Activated CD4-positive, alpha-beta memory T cell treated with anti-CD3 and anti-CD28 coated beads for 36 hours (primary cell): Measurements from ENCODE around the gene SEL1L2. TPM values are rescaled to one million over a fixed set of nuclear protein-coding genes. Genes with fewer than 3 reads are reported as not detected.

ENCODE experiments used
- CTCF ChIA-PET: fragments of 350-600 bp; sonication (Branson Sonifier 250); formaldehyde crosslinking; loops from one replicate; lab custom pipeline; 2021; ENCODE audit warnings: antibody characterized with exemption, inconsistent platforms; lab: Charles Lee
- POLR2A ChIA-PET: fragments of 350-600 bp; sonication (Branson Sonifier 250); formaldehyde crosslinking; loops from one replicate; lab custom pipeline; 2021; ENCODE audit warnings: antibody characterized with exemption; lab: Charles Lee
- DNase-seq: peaks from one replicate; pipeline ENCODE4 v3.0.0-alpha.2; 2020
- H3K27ac Mint-ChIP-seq: one replicate; pipeline ENCODE4 v1.8.0; 2021; ENCODE audit warnings: mixed read lengths
- H3K27me3 Mint-ChIP-seq: one replicate; pipeline ENCODE4 v1.8.0; 2021; ENCODE audit warnings: mixed read lengths
- H3K36me3 Mint-ChIP-seq: one replicate; pipeline ENCODE4 v1.8.0; 2021; ENCODE audit warnings: mixed read lengths
- H3K4me1 Mint-ChIP-seq: one replicate; pipeline ENCODE4 v1.8.0; 2021; ENCODE audit warnings: low read depth, mixed read lengths
- H3K4me3 Mint-ChIP-seq: one replicate; pipeline ENCODE4 v1.8.0; 2021; ENCODE audit warnings: mild to moderate bottlenecking, mixed read lengths
- H3K9me3 Mint-ChIP-seq: one replicate; pipeline ENCODE4 v1.8.0; 2021; ENCODE audit warnings: mixed read lengths
- intact Hi-C: fragments of 100-400 bp; cut with micrococcal nuclease; formaldehyde crosslinking; loops from one replicate; pipeline ENCODE4 v1.15.1; 2023
- total RNA-seq, 2 experiments: library from RNA; stranded (reverse); gene quantifications; one replicate each; pipeline ENCODE4 v1.2.3, GENCODE V29; 2021

The SEL1L2 gene
- total RNA-seq, 2 experiments from 2014 or later = not detected

DNA sequence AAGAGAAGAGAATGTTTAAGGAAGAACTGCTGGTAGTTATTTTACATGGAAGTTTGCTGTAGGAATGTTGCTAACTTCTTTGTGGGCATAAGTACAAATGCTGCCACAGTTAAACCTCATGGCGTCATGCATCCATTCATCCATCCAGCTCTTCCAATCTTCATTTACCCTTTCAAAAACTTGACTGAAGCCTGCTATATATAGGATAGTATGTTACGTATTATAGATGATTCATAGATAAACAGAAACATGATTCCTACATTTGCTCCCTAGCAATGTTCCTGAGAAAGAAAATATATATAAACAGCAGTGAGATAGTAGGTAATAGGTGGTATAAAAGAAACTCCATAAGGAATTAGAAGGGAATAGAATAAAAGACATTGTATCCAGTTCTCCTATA is 111.8 kb downstream of the SEL1L2 start:
- ChIA-PET POLR2A (no interaction called here), CTCF (no interaction called here)
- Mint-ChIP-seq H3K9me3 (no peaks in the 10 kb centered on the region), H3K4me3 (no peak overlapping the region), H3K27ac (no peak overlapping the region), H3K27me3 (peaks cover 2% of the 10 kb centered on the region), H3K36me3 (no peaks in the 10 kb centered on the region), H3K4me1 (no peaks in the 10 kb centered on the region)
- DNase-seq = no peak
- intact Hi-C loops = no loop called here

DNA sequence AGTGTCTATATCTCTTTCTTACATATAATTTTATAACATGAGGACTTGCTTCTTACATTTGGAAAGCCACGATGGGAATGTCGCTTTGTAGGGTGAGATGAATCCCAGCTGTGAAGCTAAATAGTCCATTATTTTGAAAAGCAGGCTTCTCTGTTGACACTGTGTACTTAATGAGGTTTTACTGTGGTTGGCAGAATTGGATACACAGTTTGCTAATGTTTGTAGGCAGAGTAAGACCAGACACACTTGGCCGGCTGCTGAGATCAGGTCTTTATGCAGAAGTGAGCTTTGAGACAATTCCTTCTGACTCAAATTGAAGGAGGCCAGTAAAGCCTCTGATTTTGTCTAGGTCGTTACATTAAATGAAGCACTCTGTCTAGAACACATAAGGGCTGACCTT is 112.6 kb downstream of the SEL1L2 start:
- peaks cover 2% of the 10 kb centered on the region for H3K27me3 Mint-ChIP-seq
- ChIA-PET CTCF (no interaction called here), POLR2A (no interaction called here)
- no peak overlapping the region for H3K4me3 Mint-ChIP-seq
- no peaks in the 10 kb centered on the region for H3K4me1 Mint-ChIP-seq
- no peaks in the 10 kb centered on the region for H3K36me3 Mint-ChIP-seq
- DNase-seq = no peak
- H3K9me3 Mint-ChIP-seq = no peaks in the 10 kb centered on the region
- H3K27ac Mint-ChIP-seq = no peak overlapping the region
- intact Hi-C loops = no loop called here

DNA sequence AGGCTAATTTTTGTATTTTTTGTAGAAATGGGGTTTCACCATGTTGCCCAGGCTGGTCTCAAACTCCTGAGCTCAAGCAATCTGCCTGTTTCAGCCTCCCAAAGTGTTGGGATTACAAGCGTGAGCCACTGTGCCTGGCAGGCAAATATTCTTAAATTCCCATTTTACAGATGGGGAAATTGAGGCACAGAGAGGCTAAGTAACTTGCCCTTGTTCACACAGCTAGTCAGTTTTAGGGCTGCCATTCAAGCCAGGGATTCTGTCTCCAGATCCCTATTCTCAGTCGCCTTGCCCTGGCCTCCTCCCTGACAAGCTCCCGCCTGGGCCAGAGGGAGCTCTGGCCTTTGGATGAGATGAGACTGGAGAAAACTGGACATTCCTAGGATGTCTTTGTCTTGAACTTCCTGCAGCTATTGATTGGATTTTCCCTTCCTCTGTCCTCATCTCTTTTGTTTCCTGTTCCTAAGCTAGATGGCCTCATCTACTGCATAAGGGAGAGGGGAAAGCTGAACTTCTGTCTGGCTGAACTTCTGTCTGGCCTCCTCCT is 115.1 kb downstream of the SEL1L2 start:
- H3K4me1 Mint-ChIP-seq = no peaks in the 10 kb centered on the region
- POLR2A ChIA-PET = no interaction called here
- H3K27ac Mint-ChIP-seq = no peak overlapping the region
- no peak for DNase-seq
- CTCF ChIA-PET = no interaction called here
- H3K9me3 Mint-ChIP-seq = no peaks in the 10 kb centered on the region
- no peaks in the 10 kb centered on the region for H3K36me3 Mint-ChIP-seq
- H3K4me3 Mint-ChIP-seq = no peak overlapping the region
- H3K27me3 Mint-ChIP-seq = peaks cover 2% of the 10 kb centered on the region
- intact Hi-C loops = no loop called here

DNA sequence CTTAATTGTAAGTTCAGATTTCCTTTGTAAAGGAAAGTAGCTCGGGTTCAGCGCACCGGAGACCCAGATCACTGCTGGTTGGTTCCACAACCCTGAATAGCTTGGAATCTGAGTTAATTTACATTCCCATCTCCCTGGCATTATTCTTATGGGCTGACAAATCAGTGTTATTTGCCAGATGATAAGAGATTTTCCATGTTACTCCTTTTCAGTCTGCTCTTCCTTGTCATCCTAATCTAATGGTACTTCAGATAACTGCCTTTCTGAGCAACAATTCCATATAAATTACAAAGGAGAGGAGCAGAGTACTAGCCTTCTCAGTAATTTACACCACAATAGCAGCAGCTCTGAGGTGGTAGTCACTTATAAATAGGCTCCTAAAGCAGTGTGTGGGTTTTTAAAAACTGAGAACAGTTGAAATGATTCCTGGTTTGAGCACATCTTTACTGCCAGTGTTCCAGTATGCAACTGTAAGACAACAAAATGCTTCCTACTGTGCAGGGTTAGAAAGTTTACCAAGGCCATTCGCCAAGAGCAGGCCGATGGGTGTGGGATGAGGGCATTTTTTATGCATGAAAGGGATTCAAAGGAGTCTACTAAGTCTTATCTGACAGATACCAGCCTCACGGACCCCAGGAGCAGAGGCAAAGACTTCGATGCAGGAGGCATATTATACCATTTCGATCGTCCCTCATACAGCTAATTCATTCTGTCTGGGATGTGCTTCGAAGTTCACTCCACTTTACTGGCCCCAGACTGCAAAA is 115.8 kb downstream of the SEL1L2 start:
- no peak for DNase-seq
- ChIA-PET POLR2A (no interaction called here), CTCF (no interaction called here)
- no peaks in the 10 kb centered on the region for H3K4me1 Mint-ChIP-seq
- H3K36me3 Mint-ChIP-seq = no peaks in the 10 kb centered on the region
- peaks cover 5% of the 10 kb centered on the region for H3K27me3 Mint-ChIP-seq
- no peak overlapping the region for H3K27ac Mint-ChIP-seq
- H3K4me3 Mint-ChIP-seq = no peak overlapping the region
- H3K9me3 Mint-ChIP-seq = no peaks in the 10 kb centered on the region
- intact Hi-C loops = no loop called here

DNA sequence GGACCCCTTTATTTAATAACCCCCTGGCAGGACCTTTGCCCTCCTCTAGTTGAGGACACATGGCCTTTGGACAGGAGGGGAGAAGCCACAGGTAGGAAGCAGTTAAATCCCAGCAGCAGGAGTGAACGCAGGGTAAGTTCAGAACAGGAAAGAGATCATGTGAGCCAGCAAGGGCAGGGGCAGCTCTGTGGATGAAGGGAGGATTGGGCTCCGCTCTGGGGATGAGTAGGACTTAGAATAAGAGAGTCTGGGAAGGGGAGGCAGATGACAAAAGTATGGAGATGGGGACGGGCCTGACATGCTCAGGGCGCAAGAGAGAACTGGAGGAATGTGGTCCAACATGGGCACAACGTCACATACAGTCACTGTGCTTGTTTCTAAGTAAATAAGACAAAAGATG is 116.6 kb downstream of the SEL1L2 start:
- intact Hi-C loops = no loop called here
- DNase-seq = no peak
- H3K27ac Mint-ChIP-seq = no peak overlapping the region
- H3K4me3 Mint-ChIP-seq = no peak overlapping the region
- POLR2A ChIA-PET = no interaction called here
- H3K36me3 Mint-ChIP-seq = no peaks in the 10 kb centered on the region
- no peaks in the 10 kb centered on the region for H3K9me3 Mint-ChIP-seq
- H3K27me3 Mint-ChIP-seq = peaks cover 5% of the 10 kb centered on the region
- CTCF ChIA-PET = no interaction called here
- H3K4me1 Mint-ChIP-seq = no peaks in the 10 kb centered on the region

DNA sequence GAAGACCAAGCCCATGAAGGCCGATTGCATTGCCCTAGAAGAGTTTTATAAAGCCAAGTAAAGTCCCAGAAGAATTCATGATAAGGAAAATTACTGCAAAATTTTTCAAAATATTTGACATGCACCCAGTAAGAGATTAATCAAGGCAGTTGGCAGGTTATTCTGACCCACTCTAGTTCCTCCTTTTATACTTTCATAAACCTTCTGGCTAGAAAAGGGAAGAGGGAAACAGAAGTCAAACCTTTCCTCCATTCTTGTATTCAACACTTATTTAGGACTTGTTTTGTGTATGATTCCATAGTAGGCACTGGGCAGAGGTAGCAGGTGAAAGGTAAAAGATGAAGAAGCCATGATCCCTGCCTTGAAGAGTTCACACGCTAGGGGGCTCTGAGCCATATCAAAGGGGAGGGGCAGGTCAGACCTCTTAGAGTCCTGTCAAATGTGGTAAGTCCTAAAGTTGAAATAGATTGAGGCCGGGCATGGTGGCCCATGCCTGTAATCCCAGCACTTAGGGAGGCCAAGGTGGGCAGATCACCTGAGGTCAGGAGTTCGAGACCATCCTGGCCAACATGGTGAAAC is 120.2 kb downstream of the SEL1L2 start:
- H3K36me3 Mint-ChIP-seq = no peaks in the 10 kb centered on the region
- DNase-seq = no peak
- H3K4me3 Mint-ChIP-seq = no peak overlapping the region
- CTCF ChIA-PET = no interaction called here
- peaks cover 5% of the 10 kb centered on the region for H3K27me3 Mint-ChIP-seq
- no peaks in the 10 kb centered on the region for H3K9me3 Mint-ChIP-seq
- intact Hi-C loops = no loop called here
- no peaks in the 10 kb centered on the region for H3K4me1 Mint-ChIP-seq
- POLR2A ChIA-PET = interaction anchor here (1.0 kb wide), 1 partner anchor 45 kb away, joined by 3 read pairs; no protein-coding TSS in a partner anchor
- no peak overlapping the region for H3K27ac Mint-ChIP-seq

DNA sequence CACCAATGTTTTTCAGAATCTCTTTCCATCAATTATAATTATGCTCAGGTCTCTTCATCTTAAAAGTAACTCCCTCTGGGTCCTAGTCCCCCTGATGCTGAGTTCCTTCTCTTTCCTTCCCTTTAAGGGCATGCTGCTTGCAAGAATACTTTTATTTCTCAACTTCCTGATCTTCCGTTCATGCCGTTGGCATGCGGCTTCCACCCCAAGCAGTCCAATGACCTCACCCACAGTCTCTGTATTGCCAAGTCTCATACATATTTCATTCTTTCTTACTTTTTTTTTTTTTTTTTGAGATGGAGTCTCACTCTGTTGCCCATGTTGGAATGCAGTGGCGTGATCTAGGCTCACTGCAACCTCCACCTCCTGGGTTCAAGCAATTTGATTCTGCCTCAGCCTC is 122.1 kb downstream of the SEL1L2 start:
- CTCF ChIA-PET = no interaction called here
- intact Hi-C loops = no loop called here

DNA sequence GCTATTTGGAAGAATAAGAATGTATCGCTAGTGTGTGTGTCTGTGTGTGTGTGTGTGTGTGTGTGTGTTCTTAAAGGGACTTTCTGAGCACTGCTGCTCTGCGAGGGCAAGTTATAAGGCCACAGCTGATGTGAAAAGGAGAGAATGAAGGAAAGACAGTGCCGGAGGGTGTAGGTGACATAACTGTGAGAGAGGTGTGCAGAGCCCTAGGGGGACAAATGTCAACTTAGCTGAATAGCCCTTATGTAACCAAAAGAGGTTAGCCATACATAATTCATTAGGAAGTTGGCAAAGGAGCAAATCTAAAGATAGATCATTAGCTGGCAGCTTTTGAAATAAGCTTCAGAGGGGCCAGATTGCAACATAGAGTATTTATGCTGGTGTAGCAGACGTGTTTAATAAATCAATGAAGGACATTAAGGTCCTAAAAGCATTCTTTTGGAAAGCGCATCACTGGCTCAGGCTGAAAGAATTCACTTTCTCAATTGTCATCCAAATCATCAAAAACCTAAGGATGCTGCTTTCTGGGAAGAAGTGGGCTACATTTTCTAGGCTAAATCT is 124.5 kb downstream of the SEL1L2 start:
- Mint-ChIP-seq H3K27ac (no peak overlapping the region), H3K4me3 (no peak overlapping the region), H3K9me3 (no peaks in the 10 kb centered on the region), H3K27me3 (peaks cover 5% of the 10 kb centered on the region), H3K36me3 (no peaks in the 10 kb centered on the region), H3K4me1 (no peaks in the 10 kb centered on the region)
- DNase-seq = no peak
- CTCF ChIA-PET = no interaction called here
- intact Hi-C loops = no loop called here
- POLR2A ChIA-PET = no interaction called here

More for the DNA sequence above, 122.1 kb downstream of the SEL1L2 start:
- Mint-ChIP-seq H3K4me1 (no peaks in the 10 kb centered on the region), H3K4me3 (no peak overlapping the region), H3K9me3 (no peaks in the 10 kb centered on the region), H3K27me3 (peaks cover 3% of the 10 kb centered on the region), H3K27ac (no peak overlapping the region), H3K36me3 (no peaks in the 10 kb centered on the region)
- POLR2A ChIA-PET = no interaction called here
- DNase-seq = no peak

DNA sequence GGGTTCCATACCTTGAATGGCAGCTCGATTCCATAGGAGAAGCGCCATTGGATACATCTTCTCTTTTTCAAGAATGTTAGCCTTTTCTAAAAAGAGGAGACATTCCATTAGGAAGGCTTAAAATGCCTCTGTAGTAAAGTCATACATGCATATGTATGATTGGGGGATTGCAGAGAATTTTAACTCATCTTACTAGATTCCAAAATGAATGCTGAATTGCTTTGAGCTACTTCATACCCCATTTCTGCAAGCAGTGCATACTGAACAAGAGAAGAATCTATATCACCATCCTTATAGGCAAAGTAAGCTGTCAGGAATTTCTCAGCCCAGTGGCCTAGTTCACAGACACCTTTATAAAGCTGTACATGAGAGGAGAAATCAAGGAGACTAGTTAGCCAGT is 125.3 kb downstream of the SEL1L2 start:
- no peak for DNase-seq
- Mint-ChIP-seq H3K36me3 (no peaks in the 10 kb centered on the region), H3K9me3 (no peaks in the 10 kb centered on the region), H3K4me3 (no peak overlapping the region), H3K27ac (no peak overlapping the region), H3K27me3 (peaks cover 5% of the 10 kb centered on the region), H3K4me1 (no peaks in the 10 kb centered on the region)
- intact Hi-C loops = no loop called here
- CTCF ChIA-PET = no interaction called here
- POLR2A ChIA-PET = no interaction called here

DNA sequence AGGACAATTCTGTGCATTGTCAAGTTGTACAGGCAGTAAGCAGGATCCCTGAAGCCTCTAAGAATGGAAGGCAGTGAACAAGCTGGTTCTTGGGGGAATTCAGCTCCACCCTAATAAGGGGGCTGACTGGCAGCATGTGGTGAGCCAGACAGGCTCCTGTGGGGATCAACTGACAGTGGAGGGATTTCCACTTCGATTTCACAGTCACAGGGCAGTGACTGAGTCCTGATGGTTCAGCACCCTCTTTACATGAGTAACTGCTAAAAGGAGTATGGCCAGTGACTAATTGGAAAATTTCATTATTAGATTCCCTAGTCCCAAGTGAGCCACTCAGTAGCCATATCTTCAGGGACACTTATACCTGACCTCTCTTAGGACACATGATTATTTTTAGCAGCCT is 127.2 kb downstream of the SEL1L2 start:
- H3K4me1 Mint-ChIP-seq = no peaks in the 10 kb centered on the region
- no peak overlapping the region for H3K4me3 Mint-ChIP-seq
- no peaks in the 10 kb centered on the region for H3K36me3 Mint-ChIP-seq
- CTCF ChIA-PET = no interaction called here
- no peak for DNase-seq
- intact Hi-C loops = no loop called here
- H3K27me3 Mint-ChIP-seq = peaks cover 4% of the 10 kb centered on the region
- POLR2A ChIA-PET = no interaction called here
- no peak overlapping the region for H3K27ac Mint-ChIP-seq
- no peaks in the 10 kb centered on the region for H3K9me3 Mint-ChIP-seq

DNA sequence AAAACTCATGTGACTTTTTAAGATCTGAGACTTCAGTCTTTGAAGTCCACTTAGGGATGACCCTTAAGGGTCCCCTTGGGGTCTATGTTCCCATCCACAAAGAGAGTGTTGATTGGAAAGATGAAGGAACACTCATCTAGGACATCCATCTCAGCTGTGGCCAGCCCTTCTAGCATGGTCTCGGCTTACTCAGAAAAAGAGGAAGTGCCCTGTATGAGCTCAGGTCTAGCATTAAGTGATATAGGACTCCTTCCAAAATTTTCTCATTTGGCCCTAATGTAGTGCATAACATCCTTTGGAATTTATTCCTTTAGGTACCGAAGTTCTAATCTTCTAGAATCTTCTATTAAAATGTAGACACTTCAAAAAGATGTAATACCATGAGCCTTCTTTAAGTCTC is 128.2 kb downstream of the SEL1L2 start:
- intact Hi-C loops = no loop called here
- POLR2A ChIA-PET = no interaction called here
- H3K4me1 Mint-ChIP-seq = no peaks in the 10 kb centered on the region
- no peaks in the 10 kb centered on the region for H3K36me3 Mint-ChIP-seq
- peaks cover 4% of the 10 kb centered on the region for H3K27me3 Mint-ChIP-seq
- no peak overlapping the region for H3K27ac Mint-ChIP-seq
- CTCF ChIA-PET = no interaction called here
- no peak overlapping the region for H3K4me3 Mint-ChIP-seq
- no peak for DNase-seq
- no peaks in the 10 kb centered on the region for H3K9me3 Mint-ChIP-seq

DNA sequence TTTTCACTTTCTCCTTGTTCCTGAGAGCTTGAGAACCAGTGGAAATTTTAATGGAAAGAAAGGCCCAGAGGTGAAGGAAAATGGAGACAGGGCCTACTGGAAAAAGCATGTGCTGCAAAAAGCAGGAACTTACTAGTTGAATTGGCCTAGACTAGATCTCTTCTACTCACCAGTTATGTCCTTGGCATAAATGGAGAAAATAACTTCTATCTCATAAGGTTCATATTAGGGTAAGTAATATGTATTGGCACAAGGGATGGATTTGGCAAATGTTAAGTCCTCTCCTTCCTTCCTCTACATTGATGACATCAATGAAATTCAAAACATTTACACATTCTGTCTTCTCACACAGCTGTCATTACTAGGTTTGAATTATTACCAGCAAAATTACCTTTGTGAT is 131.5 kb downstream of the SEL1L2 start:
- intact Hi-C loops = no loop called here
- DNase-seq = no peak
- Mint-ChIP-seq H3K4me3 (no peak overlapping the region), H3K9me3 (no peaks in the 10 kb centered on the region), H3K4me1 (no peaks in the 10 kb centered on the region), H3K27me3 (peaks cover 5% of the 10 kb centered on the region), H3K27ac (no peak overlapping the region), H3K36me3 (no peaks in the 10 kb centered on the region)
- ChIA-PET POLR2A (no interaction called here), CTCF (no interaction called here)
